Measurements from ENCODE around the gene OR10R2.
"Not testable (repeated sequence)": the region's sequence is repeated elsewhere in the genome, so short reads cannot be mapped to it uniquely, and the experiment has no call there.

Gene OR10R2

GRCh38 chr1:158471920-158472319 is at the start of gene OR10R2:
TSS of gene OR10R2 (plus strand) at chr1:158472220. CDS start at chr1:158472326, 106 bp downstream.
- no peak for DNase-seq

- DNase-seq: no peak
Observed at GRCh38 chr1:158425027-158425426, 47.0 kb upstream of the OR10R2 start.

GRCh38 chr1:158426137-158426536 is 45.9 kb upstream of the OR10R2 start, which contains the start of gene OR10K2:
TSS of gene OR10K2 (minus strand) at chr1:158426237. CDS start at chr1:158420866, 5,371 bp downstream.
- DNase-seq: no peak

- not testable (repeated sequence) for DNase-seq
Observed at GRCh38 chr1:158430163-158430562, 41.9 kb upstream of the OR10R2 start.

GRCh38 chr1:158434741-158435140 is 37.3 kb upstream of the OR10R2 start:
- DNase-seq: no peak

GRCh38 chr1:158445376-158445775 is 26.6 kb upstream of the OR10R2 start:
- no peak for DNase-seq

GRCh38 chr1:158454537-158454936 is 17.5 kb upstream of the OR10R2 start:
- DNase-seq: no peak

GRCh38 chr1:158457246-158457645 is 14.8 kb upstream of the OR10R2 start:
- no peak for DNase-seq

GRCh38 chr1:158458263-158458662 is 13.8 kb upstream of the OR10R2 start:
- DNase-seq: no peak

GRCh38 chr1:158461534-158461933 is 10.5 kb upstream of the OR10R2 start, which contains the start of gene OR10K1:
TSS of gene OR10K1 (plus strand) at chr1:158461834. CDS start at chr1:158465562, 3,728 bp downstream.
- no peak for DNase-seq

- DNase-seq: no peak
Observed at GRCh38 chr1:158485455-158485854, 13.4 kb downstream of the OR10R2 start.

- no peak for DNase-seq
Observed at GRCh38 chr1:158491316-158491715, 19.3 kb downstream of the OR10R2 start.

GRCh38 chr1:158493054-158493453 is 21.0 kb downstream of the OR10R2 start:
- DNase-seq: no peak

GRCh38 chr1:158494796-158495195 is 22.8 kb downstream of the OR10R2 start:
- no peak for DNase-seq

GRCh38 chr1:158496374-158496773 is 24.4 kb downstream of the OR10R2 start:
- no peak for DNase-seq

- peak; percentile 65 for DNase-seq
Observed at GRCh38 chr1:158506369-158506987, 34.5 kb downstream of the OR10R2 start.

GRCh38 chr1:158507511-158507910 is 35.5 kb downstream of the OR10R2 start:
- DNase-seq: no peak

GRCh38 chr1:158509471-158510156 is 37.6 kb downstream of the OR10R2 start:
- DNase-seq: no peak

GRCh38 chr1:158516966-158517365 is 44.9 kb downstream of the OR10R2 start:
- DNase-seq: no peak

GRCh38 chr1:158520021-158520420 is 48.0 kb downstream of the OR10R2 start:
- DNase-seq: no peak

- no peak for DNase-seq
Observed at GRCh38 chr1:158520955-158521665, 49.1 kb downstream of the OR10R2 start.

GRCh38 chr1:158521666-158522058 is 49.6 kb downstream of the OR10R2 start:
- no peak for DNase-seq

GRCh38 chr1:158527190-158527815 is 55.3 kb downstream of the OR10R2 start:
- DNase-seq: no peak
